HG03558 (cell line): ENCODE measurements around the gene PFKFB2.
"Not testable (repeated sequence)": the region's sequence is repeated elsewhere in the genome, so short reads cannot be mapped to it uniquely, and the experiment has no call there.

Experiments used
- ATAC-seq: cut with Tn5 transposase; IDR thresholded peaks from one replicate; pipeline ENCODE4 v1.9.1; 2021; ENCODE audit warnings: moderate number of reproducible peaks; ENCODE audit not compliant: unreplicated experiment; ENCODE audit errors: extremely low read depth

The PFKFB2 gene

GRCh38 chr1:207035877-207036551 lies 17.1 kb upstream of the PFKFB2 start:
- no peak for ATAC-seq

DNA sequence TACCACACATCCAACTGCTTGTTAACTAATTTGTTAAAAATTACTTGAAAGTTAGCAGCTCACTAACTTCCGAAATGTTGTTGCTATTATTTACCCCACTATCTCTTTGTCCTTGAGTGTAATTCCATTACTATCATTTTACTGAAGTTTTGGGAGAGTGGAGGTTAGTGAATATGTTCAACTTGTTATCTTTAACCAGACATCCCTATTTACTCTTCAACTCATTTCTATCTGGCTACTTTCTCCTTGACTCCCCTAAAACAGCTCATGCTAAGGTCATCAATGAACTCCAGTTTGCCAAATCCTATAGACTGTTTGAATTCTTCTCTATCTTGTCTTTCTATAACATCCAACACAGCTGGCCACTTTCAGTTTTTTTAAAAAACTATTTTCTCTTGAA lies 16.2 kb upstream of the PFKFB2 start:
- ATAC-seq, result no peak

DNA sequence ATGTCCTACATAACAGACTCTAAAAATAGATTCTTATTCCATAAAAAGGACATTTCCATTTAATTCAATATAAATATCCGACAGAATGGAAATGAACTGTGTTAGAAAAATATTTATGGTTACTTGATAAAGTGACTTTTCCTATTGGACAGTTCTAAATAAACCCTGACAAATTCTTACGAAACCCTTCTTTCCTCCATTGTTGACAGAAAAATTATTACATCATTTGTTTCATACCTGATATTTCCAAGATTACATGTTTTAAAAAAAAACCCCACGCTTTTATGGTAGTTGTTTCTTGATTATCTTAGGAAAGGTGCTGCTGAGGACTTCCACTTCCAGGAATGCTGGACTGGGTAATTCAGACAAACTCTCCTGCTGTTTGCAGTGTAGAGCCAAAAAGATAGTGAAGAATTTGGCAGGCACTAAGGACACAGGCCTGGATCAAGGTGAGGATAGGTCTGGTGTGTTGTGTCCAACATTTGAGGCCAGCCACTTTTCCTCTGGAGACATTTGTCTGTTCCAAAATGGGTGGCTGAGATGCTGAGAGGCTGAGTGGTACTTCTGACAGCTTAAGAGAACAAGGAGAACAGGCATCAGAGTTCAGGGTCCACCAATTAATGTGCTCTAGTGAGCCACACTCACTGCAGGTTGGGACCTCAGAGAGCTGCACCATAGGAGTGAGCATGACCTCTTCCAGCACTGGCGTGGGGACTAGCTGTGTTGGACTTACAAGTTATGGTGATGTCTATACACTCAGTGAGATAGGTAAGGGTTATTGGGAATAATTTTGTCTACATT lies 13.5 kb upstream of the PFKFB2 start:
- ATAC-seq, result no peak

GRCh38 chr1:207040181-207040533 lies 12.9 kb upstream of the PFKFB2 start:
- ATAC-seq, result no peak

GRCh38 chr1:207041397-207041796 lies 11.7 kb upstream of the PFKFB2 start:
- not testable (repeated sequence) for ATAC-seq

GRCh38 chr1:207045453-207045852 lies 7.6 kb upstream of the PFKFB2 start:
- ATAC-seq, result no peak

DNA sequence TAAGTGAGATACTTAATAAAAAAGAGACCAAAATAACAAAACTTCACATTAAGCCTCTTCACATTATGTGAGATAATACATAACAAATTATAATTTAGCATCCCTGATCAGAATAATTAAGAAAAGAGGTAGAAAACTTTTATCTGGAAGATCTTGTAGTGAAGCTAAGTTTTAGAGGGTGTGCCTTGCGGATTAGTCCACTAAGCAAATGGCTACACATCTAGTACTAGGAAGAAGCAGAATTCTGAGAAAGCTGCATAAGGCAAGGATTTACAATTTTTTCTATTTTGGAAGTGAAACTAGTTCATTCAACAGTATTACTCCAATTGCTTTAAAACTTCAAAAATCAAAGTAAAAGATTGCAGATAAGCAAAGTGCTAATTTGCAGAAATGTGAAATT lies 5.6 kb upstream of the PFKFB2 start:
- ATAC-seq, result no peak

DNA sequence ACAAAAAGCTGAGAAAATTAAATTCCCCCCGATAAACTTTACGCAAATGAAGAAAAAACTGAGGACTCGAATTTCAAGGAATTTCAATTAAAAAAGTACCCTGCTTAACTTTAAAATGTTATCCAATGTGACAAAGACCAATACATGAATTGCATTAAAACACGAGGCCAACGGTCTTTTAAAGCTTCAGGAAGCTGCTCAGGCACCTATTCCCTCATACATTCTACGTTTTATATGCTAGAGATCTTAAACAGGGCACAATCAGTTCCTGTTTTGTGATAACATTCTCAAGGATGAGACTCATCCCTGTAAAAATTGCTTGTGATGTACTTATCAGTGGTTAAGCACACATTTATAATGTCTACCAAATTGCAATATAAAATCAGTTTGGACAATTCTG lies 5.0 kb upstream of the PFKFB2 start:
- ATAC-seq, result no peak

- ATAC-seq, result no peak
These were observed 4.0 kb upstream of the PFKFB2 start for GRCh38 chr1:207049054-207049453.

DNA sequence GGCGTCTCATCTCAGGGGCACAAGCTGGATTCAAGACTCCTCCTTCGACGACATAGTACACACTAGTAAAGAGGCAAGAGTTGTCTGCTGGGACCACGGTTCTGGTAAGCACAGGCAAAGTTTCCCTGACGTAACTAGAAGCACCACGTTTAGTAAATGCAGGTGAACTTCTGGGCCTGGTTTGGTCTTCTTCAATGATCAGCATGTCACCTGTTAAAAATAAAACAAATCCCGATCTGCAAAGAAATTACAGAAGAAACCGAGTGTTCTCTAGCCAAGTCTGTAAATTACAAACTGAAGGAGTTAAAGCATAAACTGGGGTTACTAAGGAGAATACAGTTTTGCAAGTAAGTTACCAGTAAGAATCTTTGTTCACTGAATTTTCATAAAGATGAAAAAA lies 3.6 kb upstream of the PFKFB2 start:
- no peak for ATAC-seq

GRCh38 chr1:207049974-207050391 lies 3.1 kb upstream of the PFKFB2 start:
- ATAC-seq, result no peak

DNA sequence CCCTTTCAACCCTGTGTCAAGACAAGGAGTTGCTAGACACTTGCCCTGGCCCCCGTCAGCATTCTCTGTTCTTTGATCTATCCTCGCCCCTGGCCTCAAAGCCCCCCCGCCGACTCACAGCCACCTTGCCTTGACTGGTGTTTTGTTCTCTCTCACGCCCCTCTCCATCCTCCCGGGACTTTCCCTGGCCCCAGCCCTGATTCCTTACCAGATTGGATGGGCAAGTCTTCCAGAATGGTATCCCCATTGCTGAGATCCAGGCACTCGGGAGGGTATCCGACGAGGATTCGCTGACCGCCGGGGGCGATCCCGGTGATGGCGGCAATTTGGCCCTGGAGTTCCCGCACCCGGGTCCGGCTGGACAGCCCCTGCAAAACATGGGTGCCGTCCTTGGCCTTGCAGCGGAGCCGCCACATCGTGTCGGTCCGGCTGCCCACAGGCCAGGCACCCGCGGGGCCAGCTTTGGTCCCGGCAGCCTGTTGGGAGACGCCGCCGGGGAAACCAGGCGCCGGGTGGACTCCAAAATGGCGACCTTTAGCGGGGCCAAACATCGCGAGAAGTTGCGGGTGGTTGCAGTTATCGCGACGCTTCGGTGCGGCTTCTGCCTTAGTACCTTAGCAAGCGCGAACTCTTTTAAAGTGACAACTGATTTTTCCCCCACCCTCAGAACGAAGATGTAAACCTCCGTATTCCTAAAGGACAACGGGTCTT lies 2.4 kb upstream of the PFKFB2 start:
- no peak for ATAC-seq

- ATAC-seq, result no peak
These were observed 1.7 kb upstream of the PFKFB2 start, which contains the start of gene YOD1 for GRCh38 chr1:207051191-207051943. YOD1 (minus strand) TSS chr1:207051208; CDS start chr1:207051030, 178 bp downstream.

DNA sequence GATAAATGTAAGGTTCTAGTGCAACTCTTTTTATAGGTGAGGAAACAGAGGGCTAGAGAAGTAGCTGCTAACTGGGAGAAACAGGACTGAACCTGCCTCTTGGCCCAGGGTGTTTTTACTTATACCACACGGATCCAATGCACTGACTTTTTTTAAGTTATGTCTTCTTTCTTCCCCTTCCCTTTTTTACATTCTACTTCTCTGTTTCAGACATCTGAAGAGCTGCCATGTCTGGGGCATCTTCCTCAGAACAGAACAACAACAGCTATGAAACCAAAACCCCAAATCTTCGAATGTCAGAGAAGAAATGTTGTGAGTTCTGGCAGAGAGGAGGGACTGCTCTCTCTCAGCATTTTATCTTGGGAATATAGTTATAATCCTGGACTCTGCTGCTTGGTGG lies 1.4 kb downstream of the PFKFB2 start:
- no peak for ATAC-seq

DNA sequence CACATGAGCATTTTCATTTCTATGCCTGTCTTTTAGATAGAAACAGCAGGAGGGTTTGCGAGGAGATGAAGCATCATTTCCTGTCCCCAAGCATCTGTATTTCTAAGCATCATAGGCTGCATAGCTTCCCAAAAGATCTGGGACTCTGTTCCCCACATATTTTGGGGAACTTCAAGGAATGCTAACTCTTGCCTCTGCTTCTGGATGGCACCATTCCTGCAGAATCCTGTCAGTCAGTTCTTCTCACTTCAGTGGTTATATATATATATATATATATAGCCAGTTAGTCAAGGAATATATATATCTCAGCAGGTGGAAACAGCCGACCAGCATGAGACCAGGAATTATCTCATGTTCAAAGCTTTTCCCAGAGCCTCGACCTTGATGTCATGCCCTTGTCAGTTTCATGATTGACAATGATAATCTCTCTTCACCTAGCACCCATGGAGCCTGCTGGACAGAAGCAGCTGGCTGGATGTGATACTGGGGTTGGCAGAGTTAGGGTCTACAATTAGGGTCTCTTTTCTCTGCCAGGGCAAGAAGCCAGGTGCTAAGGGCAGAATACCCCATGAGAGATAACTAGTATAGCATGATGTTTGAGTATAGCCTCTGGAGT lies 2.4 kb downstream of the PFKFB2 start:
- ATAC-seq, result no peak

- no peak for ATAC-seq
These were observed 3.6 kb downstream of the PFKFB2 start for GRCh38 chr1:207056673-207057072.

GRCh38 chr1:207058252-207058651 lies 5.2 kb downstream of the PFKFB2 start:
- no peak for ATAC-seq

DNA sequence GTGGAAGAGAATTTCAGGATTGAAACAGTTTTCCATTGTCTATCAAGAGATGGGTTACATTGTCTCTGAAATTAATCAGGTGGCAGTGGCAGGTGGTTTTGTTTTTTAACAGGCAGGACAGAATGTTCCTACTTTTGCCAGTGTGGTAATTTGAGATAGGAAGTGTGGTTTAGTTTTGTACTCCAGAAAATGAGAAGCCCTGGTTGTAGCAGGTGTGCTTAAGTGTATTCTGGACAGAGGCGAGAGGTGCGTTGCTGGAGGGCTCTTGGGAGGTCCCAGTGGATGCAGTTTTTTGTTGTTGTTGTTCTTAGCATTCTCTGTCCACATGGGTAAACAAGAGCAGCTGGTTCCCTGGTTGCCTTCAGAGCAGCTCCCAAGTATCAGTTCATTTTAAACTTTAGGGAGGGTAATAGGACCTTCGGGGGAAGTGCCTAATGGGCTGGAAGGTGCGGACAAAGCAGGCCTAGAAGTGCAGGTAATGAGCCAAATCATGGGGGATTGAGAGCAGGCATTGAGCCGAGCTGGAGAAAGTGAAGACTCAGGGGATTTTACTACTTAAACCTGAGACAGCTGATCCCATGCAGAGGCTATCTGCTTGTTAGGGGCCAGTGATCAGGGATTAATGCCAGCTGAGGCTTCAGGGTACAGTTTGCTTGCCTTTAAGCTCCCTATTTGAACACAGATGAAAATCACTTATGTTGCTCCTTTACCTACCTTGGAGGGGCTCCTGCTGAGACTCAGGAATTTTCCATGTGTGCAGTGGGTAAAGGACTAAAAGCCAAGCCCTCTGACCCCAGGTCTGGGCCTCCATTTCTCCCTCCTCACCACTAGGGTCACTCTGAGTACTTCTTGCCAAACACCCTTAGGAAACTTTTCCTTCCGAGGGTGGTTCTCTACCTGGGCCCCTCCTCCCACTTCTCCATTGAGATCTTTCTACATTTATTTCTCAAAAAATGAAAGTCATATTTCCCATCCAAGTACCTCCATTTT lies 6.1 kb downstream of the PFKFB2 start:
- ATAC-seq, result no peak

DNA sequence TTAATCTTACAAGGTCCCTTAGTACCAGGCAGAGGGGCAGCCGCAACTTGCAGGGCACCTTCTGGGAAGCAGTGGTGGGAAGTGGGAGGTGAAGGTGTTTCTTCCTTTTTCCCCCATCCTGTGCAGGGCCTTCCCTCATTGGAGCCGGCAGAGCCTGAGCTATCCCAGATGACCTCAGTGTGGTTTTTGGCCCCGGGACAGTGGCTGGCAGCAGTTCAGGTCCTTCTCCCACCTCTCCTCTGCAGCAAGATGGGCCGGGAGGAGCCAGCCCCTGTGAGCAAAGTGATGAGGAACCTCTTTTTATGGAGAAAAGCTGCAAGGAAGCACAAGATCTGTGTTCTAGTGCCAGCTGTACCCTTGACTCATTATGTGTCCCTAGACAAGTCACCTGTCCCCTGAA lies 6.8 kb downstream of the PFKFB2 start:
- ATAC-seq, result no peak
